Ectodermal cell (in vitro differentiated cells): Measurements from ENCODE around the gene CNOT8.

ENCODE experiments used
- H3K27ac ChIP-seq: 2 replicates; pipeline ENCODE4 v1.7.0; 2013; ENCODE audit warnings: mild to moderate bottlenecking, low read depth, low read length; ENCODE audit not compliant: insufficient read depth, poor library complexity, severe bottlenecking
- H3K27me3 ChIP-seq: 2 replicates; pipeline ENCODE4 v1.7.0; 2013; ENCODE audit warnings: mild to moderate bottlenecking, low read length; ENCODE audit not compliant: insufficient read depth, control insufficient read depth, poor library complexity, severe bottlenecking
- H3K36me3 ChIP-seq: one replicate; pipeline ENCODE4 v1.7.0; 2013; ENCODE audit warnings: low read length; ENCODE audit not compliant: control insufficient read depth, insufficient read depth
- H3K4me1 ChIP-seq: one replicate; pipeline ENCODE4 v1.7.0; 2013; ENCODE audit warnings: low read length; ENCODE audit not compliant: control insufficient read depth, insufficient read depth
- H3K4me3 ChIP-seq: 2 replicates; pipeline ENCODE4 v1.7.0; 2013; ENCODE audit warnings: low read depth, low read length, control low read depth; ENCODE audit not compliant: insufficient read depth
- H3K9me3 ChIP-seq: 2 replicates; pipeline ENCODE4 v1.7.0; 2013; ENCODE audit warnings: mild to moderate bottlenecking, low read length, moderate library complexity; ENCODE audit not compliant: control insufficient read depth
- WGBS, 2 experiments: methylation state at CpG; one replicate each; pipeline ENCODE4 v1.1.7; 2013; ENCODE audit warnings: missing lambda C conversion rate in 2 of 2; 5-methylcytosine and 5-hydroxymethylcytosine counted together

The CNOT8 gene

GRCh38 chr5:154885439-154885838, 27.0 kb downstream of the CNOT8 start:
- 97 to 99% methylated on average over 2 of the region's 2 CpGs for WGBS, 2 experiments
- H3K27ac ChIP-seq = no peak overlapping the region
- H3K9me3 ChIP-seq = peaks cover 10% of the 10 kb centered on the region
- no peak overlapping the region for H3K4me3 ChIP-seq
- peaks cover 55% of the 10 kb centered on the region for H3K36me3 ChIP-seq
- no peaks in the 10 kb centered on the region for H3K27me3 ChIP-seq
- H3K4me1 ChIP-seq = no peaks in the 10 kb centered on the region

GRCh38 chr5:154892369-154892771, 33.9 kb downstream of the CNOT8 start:
- H3K9me3 ChIP-seq = no peaks in the 10 kb centered on the region
- H3K27ac ChIP-seq = no peak overlapping the region
- H3K4me1 ChIP-seq = no peaks in the 10 kb centered on the region
- peaks cover 64% of the 10 kb centered on the region for H3K36me3 ChIP-seq
- no peak overlapping the region for H3K4me3 ChIP-seq
- 86 to 88% methylated on average over 13 of the region's 13 CpGs for WGBS, 2 experiments
- no peaks in the 10 kb centered on the region for H3K27me3 ChIP-seq

GRCh38 chr5:154893381-154893780, 35.0 kb downstream of the CNOT8 start:
- Histone ChIP-seq H3K4me3 (no peak overlapping the region), H3K9me3 (no peaks in the 10 kb centered on the region), H3K36me3 (peaks cover 59% of the 10 kb centered on the region), H3K27ac (no peak overlapping the region), H3K4me1 (no peaks in the 10 kb centered on the region), H3K27me3 (no peaks in the 10 kb centered on the region)
- WGBS, 2 experiments = 84 to 91% methylated on average over 5 of the region's 5 CpGs

GRCh38 chr5:154895606-154896561, 37.5 kb downstream of the CNOT8 start:
- H3K27ac ChIP-seq = no peak overlapping the region
- no peaks in the 10 kb centered on the region for H3K27me3 ChIP-seq
- WGBS, 2 experiments = 92% methylated on average over 14 of the region's 14 CpGs
- no peak overlapping the region for H3K4me3 ChIP-seq
- no peaks in the 10 kb centered on the region for H3K4me1 ChIP-seq
- H3K9me3 ChIP-seq = no peaks in the 10 kb centered on the region
- peaks cover 56% of the 10 kb centered on the region for H3K36me3 ChIP-seq

GRCh38 chr5:154896562-154897165, 38.2 kb downstream of the CNOT8 start:
- Histone ChIP-seq H3K27me3 (no peaks in the 10 kb centered on the region), H3K27ac (no peak overlapping the region), H3K9me3 (no peaks in the 10 kb centered on the region), H3K4me3 (no peak overlapping the region), H3K4me1 (no peaks in the 10 kb centered on the region), H3K36me3 (peaks cover 54% of the 10 kb centered on the region)

- no peak overlapping the region for H3K27ac ChIP-seq
Measured at GRCh38 chr5:154898210-154898609, 39.8 kb downstream of the CNOT8 start.

GRCh38 chr5:154899151-154899816, 40.9 kb downstream of the CNOT8 start:
- Histone ChIP-seq H3K27ac (no peak overlapping the region), H3K4me3 (no peak overlapping the region), H3K27me3 (no peaks in the 10 kb centered on the region), H3K4me1 (no peaks in the 10 kb centered on the region), H3K36me3 (peaks cover 40% of the 10 kb centered on the region), H3K9me3 (no peaks in the 10 kb centered on the region)
- 96 to 97% methylated on average over 8 to 9 of the region's 9 CpGs for WGBS, 2 experiments

More at GRCh38 chr5:154898210-154898609, 39.8 kb downstream of the CNOT8 start:
- no peak overlapping the region for H3K4me3 ChIP-seq
- no peaks in the 10 kb centered on the region for H3K4me1 ChIP-seq
- no peaks in the 10 kb centered on the region for H3K27me3 ChIP-seq
- no peaks in the 10 kb centered on the region for H3K9me3 ChIP-seq
- peaks cover 46% of the 10 kb centered on the region for H3K36me3 ChIP-seq
- 96 to 97% methylated on average over 4 of the region's 4 CpGs for WGBS, 2 experiments

- WGBS, 2 experiments = 100% methylated on average over 1 of the region's 1 CpG; no CpG with 5 or more reads in 1 of the 2 experiments
- H3K36me3 ChIP-seq = peaks cover 47% of the 10 kb centered on the region
- no peak overlapping the region for H3K27ac ChIP-seq
- H3K9me3 ChIP-seq = no peaks in the 10 kb centered on the region
- H3K4me3 ChIP-seq = no peak overlapping the region
- no peaks in the 10 kb centered on the region for H3K4me1 ChIP-seq
- no peaks in the 10 kb centered on the region for H3K27me3 ChIP-seq
Measured at GRCh38 chr5:154900066-154900465, 41.6 kb downstream of the CNOT8 start.

GRCh38 chr5:154901276-154901675, 42.8 kb downstream of the CNOT8 start:
- H3K27ac ChIP-seq = no peak overlapping the region
- no peak overlapping the region for H3K4me3 ChIP-seq
- no peaks in the 10 kb centered on the region for H3K9me3 ChIP-seq
- H3K4me1 ChIP-seq = no peaks in the 10 kb centered on the region
- WGBS, 2 experiments = 92 to 100% methylated on average over 2 of the region's 2 CpGs
- no peaks in the 10 kb centered on the region for H3K27me3 ChIP-seq
- H3K36me3 ChIP-seq = peaks cover 47% of the 10 kb centered on the region

GRCh38 chr5:154901913-154902312, 43.5 kb downstream of the CNOT8 start:
- no peaks in the 10 kb centered on the region for H3K4me1 ChIP-seq
- 93 to 96% methylated on average over 6 of the region's 6 CpGs for WGBS, 2 experiments
- no peaks in the 10 kb centered on the region for H3K27me3 ChIP-seq
- H3K36me3 ChIP-seq = peaks cover 45% of the 10 kb centered on the region
- H3K27ac ChIP-seq = no peak overlapping the region
- H3K4me3 ChIP-seq = no peak overlapping the region
- no peaks in the 10 kb centered on the region for H3K9me3 ChIP-seq
